Liver (tissue), 9 donors: Measurements from ENCODE around the gene MTMR10. TPM values are rescaled to one million over a fixed set of nuclear protein-coding genes. Genes with fewer than 3 reads are reported as not detected.

ENCODE experiments used
- DNase-seq: peaks from one replicate; pipeline ENCODE4 v3.0.0-alpha.2; 2017; ENCODE audit warnings: low spot score
- H3K27ac ChIP-seq, 2 donors: one replicate each; pipeline ENCODE4 v1.7.0; 2013; ENCODE audit warnings: inconsistent platforms in 2 of 2, low read length in 2 of 2, control low read depth in 1 of 2, low read depth in 1 of 2, mild to moderate bottlenecking in 1 of 2
- H3K27me3 ChIP-seq, 4 donors: one replicate each; pipeline versions ENCODE4 v1.6.1 to v1.7.0; 2013; ENCODE audit warnings: low read length in 3 of 4, inconsistent platforms in 1 of 4, mild to moderate bottlenecking in 1 of 4, moderate library complexity in 1 of 4; ENCODE audit not compliant: control insufficient read depth in 4 of 4, insufficient read depth in 4 of 4
- H3K36me3 ChIP-seq, 4 donors: one replicate each; pipeline versions ENCODE4 v1.6.1 to v1.7.0; 2013; ENCODE audit warnings: low read length in 3 of 4, mild to moderate bottlenecking in 3 of 4, low read depth in 1 of 4, moderate library complexity in 1 of 4; ENCODE audit not compliant: control insufficient read depth in 4 of 4, insufficient read depth in 3 of 4
- H3K4me1 ChIP-seq, 4 donors: one replicate each; pipeline versions ENCODE4 v1.6.1 to v1.7.0; 2013; ENCODE audit warnings: low read length in 3 of 4, mild to moderate bottlenecking in 3 of 4, moderate library complexity in 1 of 4; ENCODE audit not compliant: control insufficient read depth in 4 of 4, insufficient read depth in 4 of 4
- H3K4me3 ChIP-seq, 3 donors: one replicate each; pipeline versions ENCODE4 v1.6.1 to v1.7.0; 2013; ENCODE audit warnings: low read length in 3 of 3, control low read depth in 1 of 3, low read depth in 1 of 3, mild to moderate bottlenecking in 1 of 3
- H3K9ac ChIP-seq, 2 donors: one replicate each; pipeline ENCODE4 v1.7.0; 2013; ENCODE audit warnings: low read length in 2 of 2, mild to moderate bottlenecking in 2 of 2, moderate library complexity in 2 of 2, control low read depth in 1 of 2, low read depth in 1 of 2
- H3K9me3 ChIP-seq, 4 donors: one replicate each; pipeline versions ENCODE4 v1.6.1 to v1.7.0; 2013; ENCODE audit warnings: low read length in 3 of 4; ENCODE audit not compliant: control insufficient read depth in 4 of 4
- FOXA1 ChIP-seq: IDR thresholded peaks from 2 replicates; pipeline ENCODE4 v1.6.1; 2016; ENCODE audit warnings: antibody characterized with exemption
- HNF4A ChIP-seq, 2 donors: conservative IDR thresholded peaks; 2 replicates each; pipeline ENCODE4 v1.6.1; 2016; ENCODE audit warnings: antibody characterized with exemption in 2 of 2, mild to moderate bottlenecking in 2 of 2
- HNF4G ChIP-seq: IDR thresholded peaks from 2 replicates; pipeline ENCODE4 v1.6.1; 2016; ENCODE audit warnings: antibody characterized with exemption
- JUND ChIP-seq, 2 donors: IDR thresholded peaks; 2 replicates each; pipeline ENCODE4 v1.6.1; 2016; ENCODE audit warnings: antibody characterized with exemption in 2 of 2
- NR2F2 ChIP-seq: IDR thresholded peaks from 2 replicates; pipeline ENCODE4 v1.6.1; 2016; ENCODE audit warnings: antibody characterized with exemption
- RAD21 ChIP-seq, 2 donors: IDR thresholded peaks; 2 replicates each; pipeline ENCODE4 v1.6.1; 2016; ENCODE audit warnings: antibody characterized with exemption in 2 of 2, mild to moderate bottlenecking in 2 of 2
- RXRA ChIP-seq, 2 donors: IDR thresholded peaks; 2 replicates each; pipeline ENCODE4 v1.6.1; 2017 to 2018; ENCODE audit warnings: antibody characterized with exemption in 2 of 2, mild to moderate bottlenecking in 1 of 2
- SP1 ChIP-seq: IDR thresholded peaks from 2 replicates; pipeline ENCODE4 v1.6.1; 2018; ENCODE audit warnings: antibody characterized with exemption, mild to moderate bottlenecking
- TAF1 ChIP-seq: conservative IDR thresholded peaks from 2 replicates; pipeline ENCODE4 v1.6.1; 2016; ENCODE audit warnings: antibody characterized with exemption, mild to moderate bottlenecking
- YY1 ChIP-seq: IDR thresholded peaks from 2 replicates; pipeline ENCODE4 v1.6.1; 2016; ENCODE audit warnings: antibody characterized with exemption, mild to moderate bottlenecking
- WGBS: extraction: QIAGEN DNeasy Blood & Tissue Kit; methylation state at CpG from one replicate; pipeline ENCODE4 v1.1.7; 2013; 5-methylcytosine and 5-hydroxymethylcytosine counted together
- polyA plus RNA-seq, 2 donors: library from polyadenylated mRNA; stranded (reverse) in 1 of 2; unstranded in 1 of 2; fragments of 200-250 nt in 1 of 2; fragments of >200 nt in 1 of 2; fragmentation: Nextera tagmentation in 1 of 2; extraction: Ambion mirVana in 1 of 2; gene quantifications; one replicate each; pipeline versions ENCODE4 v1.2.1 to v1.2.3, GENCODE V29; 2013 to 2015
- total RNA-seq, 2 donors: library from RNA; depleted of rRNA; stranded (reverse); fragments of >200 nt; gene quantifications; one replicate each; pipeline ENCODE4 v1.2.3, GENCODE V29; 2014
- TF ChIP-seq, protein P1 (sequence below): fragments of 150-350 bp; IDR thresholded peaks from 2 replicates; pipeline ENCODE4 v1.5.1; 2017; ENCODE audit warnings: improper control_type of control experiment, low read depth, low read length; ENCODE audit not compliant: missing input control
- TF ChIP-seq, protein P2 (sequence below): IDR thresholded peaks from 2 replicates; pipeline ENCODE4 v1.6.1; 2016; ENCODE audit warnings: antibody characterized with exemption
- TF ChIP-seq, protein P3 (sequence below): IDR thresholded peaks from 2 replicates; pipeline ENCODE4 v1.6.1; 2016; ENCODE audit warnings: antibody characterized with exemption
- TF ChIP-seq, protein P4 (sequence below): IDR thresholded peaks from 2 replicates; pipeline ENCODE4 v1.6.1; 2016; ENCODE audit warnings: antibody characterized with exemption, mild to moderate bottlenecking
- TF ChIP-seq, protein P5 (sequence below): IDR thresholded peaks from 2 replicates; pipeline ENCODE4 v1.6.1; 2016; ENCODE audit warnings: antibody characterized with exemption
- donor health status: healthy.
- donor health status: healthy.
- donor health status: healthy.
- donor health status: healthy.
- donor health status: healthy.

MTMR10 gene
- total and polyA plus RNA-seq, 4 donors: 8.7 to 31.3 (median 13.6) TPM

DNA sequence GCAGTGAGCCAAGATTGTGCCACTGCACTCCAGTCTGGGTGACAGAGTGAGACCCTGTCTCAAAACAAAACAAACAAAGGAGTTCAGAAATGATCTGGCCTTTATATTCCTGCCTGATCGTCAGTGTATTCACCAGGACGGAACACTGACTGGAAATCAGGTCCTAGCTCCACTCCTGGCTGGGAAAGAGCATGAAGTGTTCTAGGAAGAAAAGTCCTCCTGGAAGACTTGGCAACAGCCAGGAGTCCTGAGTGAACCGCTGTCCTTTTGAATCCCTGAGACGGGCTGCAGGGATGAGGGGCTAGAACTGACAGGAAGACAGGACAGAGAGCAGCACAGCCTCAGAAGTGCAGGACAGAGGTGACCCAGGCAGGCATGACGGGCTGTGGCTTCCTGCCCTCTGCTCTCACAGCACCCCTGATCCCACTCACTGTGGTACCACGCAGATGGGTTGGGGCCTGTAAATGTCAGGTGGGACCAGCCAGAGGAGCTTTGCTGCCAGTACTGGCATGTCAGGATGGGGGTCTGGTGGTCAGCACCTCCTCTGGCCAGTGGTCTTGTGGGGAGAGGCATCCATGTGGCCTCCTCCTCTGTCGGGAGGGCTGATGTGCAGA lies 64.2 kb downstream of the MTMR10 start:
- H3K4me1 ChIP-seq: no peaks in the 10 kb centered on the region
- H3K4me3 ChIP-seq: no peak overlapping the region
- no peaks in the 10 kb centered on the region for H3K27me3 ChIP-seq
- no peak overlapping the region for H3K27ac ChIP-seq
- H3K9me3 ChIP-seq: no peaks in the 10 kb centered on the region
- 91% methylated on average over 7 of the region's 7 CpGs for WGBS
- TF ChIP-seq HNF4G: no peak
- TF ChIP-seq SP1: no peak
- TF ChIP-seq, protein P1, sequence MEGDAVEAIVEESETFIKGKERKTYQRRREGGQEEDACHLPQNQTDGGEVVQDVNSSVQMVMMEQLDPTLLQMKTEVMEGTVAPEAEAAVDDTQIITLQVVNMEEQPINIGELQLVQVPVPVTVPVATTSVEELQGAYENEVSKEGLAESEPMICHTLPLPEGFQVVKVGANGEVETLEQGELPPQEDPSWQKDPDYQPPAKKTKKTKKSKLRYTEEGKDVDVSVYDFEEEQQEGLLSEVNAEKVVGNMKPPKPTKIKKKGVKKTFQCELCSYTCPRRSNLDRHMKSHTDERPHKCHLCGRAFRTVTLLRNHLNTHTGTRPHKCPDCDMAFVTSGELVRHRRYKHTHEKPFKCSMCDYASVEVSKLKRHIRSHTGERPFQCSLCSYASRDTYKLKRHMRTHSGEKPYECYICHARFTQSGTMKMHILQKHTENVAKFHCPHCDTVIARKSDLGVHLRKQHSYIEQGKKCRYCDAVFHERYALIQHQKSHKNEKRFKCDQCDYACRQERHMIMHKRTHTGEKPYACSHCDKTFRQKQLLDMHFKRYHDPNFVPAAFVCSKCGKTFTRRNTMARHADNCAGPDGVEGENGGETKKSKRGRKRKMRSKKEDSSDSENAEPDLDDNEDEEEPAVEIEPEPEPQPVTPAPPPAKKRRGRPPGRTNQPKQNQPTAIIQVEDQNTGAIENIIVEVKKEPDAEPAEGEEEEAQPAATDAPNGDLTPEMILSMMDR: no peak
- TF ChIP-seq FOXA1: no peak
- no peak for TF ChIP-seq TAF1
- TF ChIP-seq HNF4A (conservative IDR thresholded peaks at IDR 0.05): no peak
- TF ChIP-seq, protein P2, sequence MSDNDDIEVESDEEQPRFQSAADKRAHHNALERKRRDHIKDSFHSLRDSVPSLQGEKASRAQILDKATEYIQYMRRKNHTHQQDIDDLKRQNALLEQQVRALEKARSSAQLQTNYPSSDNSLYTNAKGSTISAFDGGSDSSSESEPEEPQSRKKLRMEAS: no peak
- TF ChIP-seq, protein P3, sequence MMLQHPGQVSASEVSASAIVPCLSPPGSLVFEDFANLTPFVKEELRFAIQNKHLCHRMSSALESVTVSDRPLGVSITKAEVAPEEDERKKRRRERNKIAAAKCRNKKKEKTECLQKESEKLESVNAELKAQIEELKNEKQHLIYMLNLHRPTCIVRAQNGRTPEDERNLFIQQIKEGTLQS: no peak
- TF ChIP-seq YY1: no peak
- no peak for TF ChIP-seq JUND (IDR thresholded peaks at IDR 0.05)
- TF ChIP-seq, protein P4, sequence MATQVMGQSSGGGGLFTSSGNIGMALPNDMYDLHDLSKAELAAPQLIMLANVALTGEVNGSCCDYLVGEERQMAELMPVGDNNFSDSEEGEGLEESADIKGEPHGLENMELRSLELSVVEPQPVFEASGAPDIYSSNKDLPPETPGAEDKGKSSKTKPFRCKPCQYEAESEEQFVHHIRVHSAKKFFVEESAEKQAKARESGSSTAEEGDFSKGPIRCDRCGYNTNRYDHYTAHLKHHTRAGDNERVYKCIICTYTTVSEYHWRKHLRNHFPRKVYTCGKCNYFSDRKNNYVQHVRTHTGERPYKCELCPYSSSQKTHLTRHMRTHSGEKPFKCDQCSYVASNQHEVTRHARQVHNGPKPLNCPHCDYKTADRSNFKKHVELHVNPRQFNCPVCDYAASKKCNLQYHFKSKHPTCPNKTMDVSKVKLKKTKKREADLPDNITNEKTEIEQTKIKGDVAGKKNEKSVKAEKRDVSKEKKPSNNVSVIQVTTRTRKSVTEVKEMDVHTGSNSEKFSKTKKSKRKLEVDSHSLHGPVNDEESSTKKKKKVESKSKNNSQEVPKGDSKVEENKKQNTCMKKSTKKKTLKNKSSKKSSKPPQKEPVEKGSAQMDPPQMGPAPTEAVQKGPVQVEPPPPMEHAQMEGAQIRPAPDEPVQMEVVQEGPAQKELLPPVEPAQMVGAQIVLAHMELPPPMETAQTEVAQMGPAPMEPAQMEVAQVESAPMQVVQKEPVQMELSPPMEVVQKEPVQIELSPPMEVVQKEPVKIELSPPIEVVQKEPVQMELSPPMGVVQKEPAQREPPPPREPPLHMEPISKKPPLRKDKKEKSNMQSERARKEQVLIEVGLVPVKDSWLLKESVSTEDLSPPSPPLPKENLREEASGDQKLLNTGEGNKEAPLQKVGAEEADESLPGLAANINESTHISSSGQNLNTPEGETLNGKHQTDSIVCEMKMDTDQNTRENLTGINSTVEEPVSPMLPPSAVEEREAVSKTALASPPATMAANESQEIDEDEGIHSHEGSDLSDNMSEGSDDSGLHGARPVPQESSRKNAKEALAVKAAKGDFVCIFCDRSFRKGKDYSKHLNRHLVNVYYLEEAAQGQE: no peak
- no peak for TF ChIP-seq RXRA (IDR thresholded peaks at IDR 0.05)
- H3K9ac ChIP-seq: no peak overlapping the region
- no peak for DNase-seq
- H3K36me3 ChIP-seq: peaks cover 13 to 77% (median 50%) of the 10 kb centered on the region in 4 donors

DNA sequence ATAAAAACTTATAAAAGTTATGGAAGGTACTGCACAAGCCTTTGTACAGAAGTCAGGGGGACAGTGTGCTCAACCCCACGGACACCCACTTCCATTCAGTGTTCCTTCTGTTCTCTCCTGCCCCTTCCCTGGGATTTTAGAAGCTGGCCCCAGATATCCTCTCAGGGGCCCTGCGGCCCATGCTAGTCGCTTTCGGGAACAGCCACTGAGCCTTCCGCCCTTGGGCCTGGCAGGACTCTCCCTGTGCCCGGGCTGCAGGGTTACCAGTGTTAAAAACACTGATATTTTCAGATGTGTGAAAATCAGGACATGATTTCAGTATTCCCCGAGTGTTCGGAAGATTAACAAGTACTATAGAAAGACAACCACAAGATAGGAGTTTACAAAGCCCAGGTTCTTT lies 65.3 kb downstream of the MTMR10 start:
- no peak for DNase-seq
- TF ChIP-seq JUND (IDR thresholded peaks at IDR 0.05) (no peak), HNF4G (no peak), NR2F2 (no peak), RAD21 (IDR thresholded peaks at IDR 0.05) (no peak), YY1 (no peak), TAF1 (no peak), SP1 (no peak), RXRA (IDR thresholded peaks at IDR 0.05) (no peak)
- TF ChIP-seq, protein P1: no peak
- TF ChIP-seq, protein P3: no peak
- TF ChIP-seq, protein P5, sequence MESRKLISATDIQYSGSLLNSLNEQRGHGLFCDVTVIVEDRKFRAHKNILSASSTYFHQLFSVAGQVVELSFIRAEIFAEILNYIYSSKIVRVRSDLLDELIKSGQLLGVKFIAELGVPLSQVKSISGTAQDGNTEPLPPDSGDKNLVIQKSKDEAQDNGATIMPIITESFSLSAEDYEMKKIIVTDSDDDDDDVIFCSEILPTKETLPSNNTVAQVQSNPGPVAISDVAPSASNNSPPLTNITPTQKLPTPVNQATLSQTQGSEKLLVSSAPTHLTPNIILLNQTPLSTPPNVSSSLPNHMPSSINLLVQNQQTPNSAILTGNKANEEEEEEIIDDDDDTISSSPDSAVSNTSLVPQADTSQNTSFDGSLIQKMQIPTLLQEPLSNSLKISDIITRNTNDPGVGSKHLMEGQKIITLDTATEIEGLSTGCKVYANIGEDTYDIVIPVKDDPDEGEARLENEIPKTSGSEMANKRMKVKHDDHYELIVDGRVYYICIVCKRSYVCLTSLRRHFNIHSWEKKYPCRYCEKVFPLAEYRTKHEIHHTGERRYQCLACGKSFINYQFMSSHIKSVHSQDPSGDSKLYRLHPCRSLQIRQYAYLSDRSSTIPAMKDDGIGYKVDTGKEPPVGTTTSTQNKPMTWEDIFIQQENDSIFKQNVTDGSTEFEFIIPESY: no peak
- TF ChIP-seq, protein P4: no peak
- Histone ChIP-seq H3K27me3 (no peaks in the 10 kb centered on the region), H3K27ac (no peak overlapping the region), H3K9ac (no peak overlapping the region), H3K36me3 (peaks cover 13 to 81% (median 50%) of the 10 kb centered on the region in 4 donors), H3K4me1 (peaks cover 0 to 5% (median 2%) of the 10 kb centered on the region in 4 donors), H3K9me3 (no peaks in the 10 kb centered on the region), H3K4me3 (no peak overlapping the region)
- 97% methylated on average over 8 of the region's 8 CpGs for WGBS
